SK-N-SH (cell line): ENCODE measurements around the gene KHDC1. TPM values are rescaled to one million over a fixed set of nuclear protein-coding genes. Genes with fewer than 3 reads are reported as not detected.
A peak's percentile ranks its signal among the peaks of the same experiment; 100 is the strongest.
"Not testable (repeated sequence)": the region's sequence is repeated elsewhere in the genome, so short reads cannot be mapped to it uniquely, and the experiment has no call there.

Experiments
- CTCF ChIA-PET: fragments of 300-600, 350-600 bp; formaldehyde crosslinking; extraction: SDS; loops from one replicate; lab custom pipeline; 2021; lab: Yijun Ruan, JAX
- POLR2A ChIA-PET: fragments of 350-600 bp; sonication (Branson Sonifier 250); formaldehyde crosslinking; extraction: SDS; loops from one replicate; lab custom pipeline; 2020; ENCODE audit warnings: antibody characterized with exemption, inconsistent platforms; lab: Yijun Ruan, JAX
- DNase-seq: peaks from one replicate; pipeline ENCODE4 v3.0.0; 2012
- H2AFZ ChIP-seq: fragments of 200-600 bp; sonication (generic); 2 replicates; pipeline ENCODE4 v1.8.1; 2016; ENCODE audit warnings: antibody characterized with exemption, mild to moderate bottlenecking, low read depth
- H3F3A ChIP-seq: fragments of 200-600 bp; sonication (generic); replicated peaks from 2 replicates; pipeline ENCODE3; 2016; ENCODE audit warnings: antibody characterized with exemption, mild to moderate bottlenecking; ENCODE audit not compliant: insufficient read depth
- H3K27ac ChIP-seq, 2 experiments: fragments of 200-500 bp in 1 of 2; fragments of 200-600 bp in 1 of 2; sonication (Bioruptor generic) in 1 of 2; sonication (generic), shearing (Covaris generic) in 1 of 2; 2 replicates each; pipeline versions ENCODE4 v1.5.1 to v1.6.1; 2014 to 2016; ENCODE audit warnings: low read depth in 2 of 2, inconsistent platforms in 1 of 2, low read length in 1 of 2, mild to moderate bottlenecking in 1 of 2, mixed read lengths in 1 of 2
- H3K27me3 ChIP-seq: fragments of 200-600 bp; sonication (generic), shearing (Covaris generic); 2 replicates; pipeline ENCODE4 v1.6.1; 2016; ENCODE audit warnings: mixed run types; ENCODE audit not compliant: insufficient read depth
- H3K36me3 ChIP-seq, 2 experiments: fragments of 200-500 bp in 1 of 2; fragments of 200-600 bp in 1 of 2; sonication (Bioruptor generic) in 1 of 2; sonication (generic) in 1 of 2; replicated peaks in 1 of 2; 2 replicates each; pipeline versions ENCODE3 to v1.5.1; 2014 to 2016; ENCODE audit warnings: low read length in 1 of 2, mild to moderate bottlenecking in 1 of 2; ENCODE audit not compliant: insufficient read depth in 2 of 2, control insufficient read depth in 1 of 2
- H3K4me1 ChIP-seq, 2 experiments: fragments of 200-500 bp in 1 of 2; fragments of 200-600 bp in 1 of 2; sonication (Bioruptor generic) in 1 of 2; sonication (generic), shearing (Covaris generic) in 1 of 2; 2 replicates each; pipeline versions ENCODE4 v1.5.1 to v1.6.1; 2014 to 2016; ENCODE audit warnings: low read depth in 1 of 2, low read length in 1 of 2, mixed run types in 1 of 2; ENCODE audit not compliant: insufficient read depth in 2 of 2, control insufficient read depth in 1 of 2
- H3K4me2 ChIP-seq: fragments of 200-600 bp; sonication (generic), shearing (Covaris generic); 2 replicates; pipeline ENCODE4 v1.6.1; 2017; ENCODE audit warnings: mixed run types
- H3K4me3 ChIP-seq, 2 experiments: fragments of 200-500 bp in 1 of 2; fragments of 200-600 bp in 1 of 2; sonication (Bioruptor generic) in 1 of 2; sonication (generic), shearing (Covaris generic) in 1 of 2; 2 replicates each; pipeline versions ENCODE4 v1.5.1 to v1.8.1; 2014 to 2016; ENCODE audit warnings: low read depth in 2 of 2, inconsistent platforms in 1 of 2, low read length in 1 of 2, mild to moderate bottlenecking in 1 of 2, mixed read lengths in 1 of 2, moderate library complexity in 1 of 2
- H3K79me2 ChIP-seq: fragments of 200-600 bp; sonication (generic); 2 replicates; pipeline ENCODE4 v1.8.1; 2017; ENCODE audit warnings: mild to moderate bottlenecking; ENCODE audit not compliant: insufficient read depth
- H3K9ac ChIP-seq: fragments of 200-600 bp; sonication (generic); 2 replicates; pipeline ENCODE4 v1.6.1; 2017; ENCODE audit warnings: mixed run types
- H3K9me2 ChIP-seq: fragments of 200-600 bp; sonication (generic); 2 replicates; pipeline ENCODE4 v1.6.1; 2017; ENCODE audit warnings: mixed run types
- H3K9me3 ChIP-seq: fragments of 200-600 bp; sonication (generic); 2 replicates; pipeline ENCODE4 v1.6.1; 2017; ENCODE audit warnings: mixed run types, mild to moderate bottlenecking, moderate library complexity
- H4K20me1 ChIP-seq: fragments of 200-600 bp; sonication (generic); 2 replicates; pipeline ENCODE4 v1.6.1; 2017; ENCODE audit warnings: mild to moderate bottlenecking, mixed run types; ENCODE audit not compliant: insufficient read depth
- CHD2 ChIP-seq: fragments of 150-350 bp; IDR thresholded peaks from 2 replicates; pipeline ENCODE4 v1.6.1; 2018; ENCODE audit warnings: low read length; ENCODE audit not compliant: partially characterized antibody
- CTCF ChIP-seq: fragments of 200-600 bp; sonication (generic); IDR thresholded peaks from 2 replicates; pipeline ENCODE4 v1.6.1; 2017; ENCODE audit warnings: antibody characterized with exemption, mild to moderate bottlenecking, moderate library complexity
- ELF1 ChIP-seq: IDR thresholded peaks from 2 replicates; pipeline ENCODE4 v1.4.0; 2012
- EP300 ChIP-seq, 2 experiments: IDR thresholded peaks; 2 replicates each; pipeline versions ENCODE4 v1.4.0 to v1.6.1; 2012; ENCODE audit warnings: borderline replicate concordance in 1 of 2, low read depth in 1 of 2, low read length in 1 of 2
- FOXJ3 ChIP-seq: sonication (generic); formaldehyde crosslinking; IDR thresholded peaks from 2 replicates; pipeline ENCODE4 v1.5.1; 2020; ENCODE audit warnings: mild to moderate bottlenecking, missing genetic modification reagents
- FOXM1 ChIP-seq: IDR thresholded peaks from 2 replicates; pipeline ENCODE4 v1.4.0; 2012; ENCODE audit warnings: low read depth, mild to moderate bottlenecking
- GABPA ChIP-seq: IDR thresholded peaks from 2 replicates; pipeline ENCODE4 v1.4.0; 2012; ENCODE audit warnings: low read depth, mild to moderate bottlenecking
- JUND ChIP-seq: IDR thresholded peaks from 2 replicates; pipeline ENCODE4 v1.4.0; 2012
- MEF2A ChIP-seq: IDR thresholded peaks from 2 replicates; pipeline ENCODE4 v1.4.0; 2012; ENCODE audit warnings: low read depth, borderline replicate concordance
- NFIC ChIP-seq: IDR thresholded peaks from 2 replicates; pipeline ENCODE4 v1.4.0; 2012; ENCODE audit warnings: borderline replicate concordance
- PBX3 ChIP-seq: IDR thresholded peaks from 2 replicates; pipeline ENCODE4; 2012
- POLR2AphosphoS5 ChIP-seq: IDR thresholded peaks from 2 replicates; pipeline ENCODE4 v1.6.1; 2012; ENCODE audit warnings: low read depth, low read length
- RAD21 ChIP-seq: IDR thresholded peaks from 2 replicates; pipeline ENCODE4 v1.6.1; 2012; ENCODE audit warnings: mild to moderate bottlenecking, low read length
- RCOR1 ChIP-seq: fragments of 150-350 bp; IDR thresholded peaks from 2 replicates; pipeline ENCODE4 v1.6.1; 2017; ENCODE audit warnings: antibody characterized with exemption, low read length
- RXRA ChIP-seq: IDR thresholded peaks from 2 replicates; pipeline ENCODE4 v1.4.0; 2012; ENCODE audit warnings: low read depth, mild to moderate bottlenecking, borderline replicate concordance
- SMC3 ChIP-seq: IDR thresholded peaks from 2 replicates; pipeline ENCODE4 v1.6.1; 2012; ENCODE audit warnings: low read depth, low read length, improper control_type of control experiment
- TEAD4 ChIP-seq: IDR thresholded peaks from 2 replicates; pipeline ENCODE4 v1.4.0; 2012; ENCODE audit warnings: mild to moderate bottlenecking, borderline replicate concordance; ENCODE audit not compliant: insufficient read depth
- YY1 ChIP-seq: IDR thresholded peaks from 2 replicates; pipeline ENCODE4 v1.4.0; 2012; ENCODE audit warnings: low read depth, mild to moderate bottlenecking
- WGBS: methylation state at CpG from one replicate; pipeline ENCODE4 v1.1.6; 2017; ENCODE audit warnings: low lambda C conversion rate; 5-methylcytosine and 5-hydroxymethylcytosine counted together
- polyA plus RNA-seq, 3 experiments: library from polyadenylated mRNA; depleted of rRNA; stranded (reverse); fragments of >200 nt; gene quantifications; 2 replicates each; pipeline ENCODE4 v1.2.3, GENCODE V29; 2012
- TF ChIP-seq, protein P1 (sequence below): fragments of 150-350 bp; IDR thresholded peaks from 2 replicates; pipeline ENCODE4 v1.6.1; 2017; ENCODE audit warnings: antibody characterized with exemption, low read length, low read depth, borderline replicate concordance

The KHDC1 gene
- polyA plus RNA-seq, 1 of the 3 experiments (the other 2 are of a cell fraction), result 6.0 TPM

DNA sequence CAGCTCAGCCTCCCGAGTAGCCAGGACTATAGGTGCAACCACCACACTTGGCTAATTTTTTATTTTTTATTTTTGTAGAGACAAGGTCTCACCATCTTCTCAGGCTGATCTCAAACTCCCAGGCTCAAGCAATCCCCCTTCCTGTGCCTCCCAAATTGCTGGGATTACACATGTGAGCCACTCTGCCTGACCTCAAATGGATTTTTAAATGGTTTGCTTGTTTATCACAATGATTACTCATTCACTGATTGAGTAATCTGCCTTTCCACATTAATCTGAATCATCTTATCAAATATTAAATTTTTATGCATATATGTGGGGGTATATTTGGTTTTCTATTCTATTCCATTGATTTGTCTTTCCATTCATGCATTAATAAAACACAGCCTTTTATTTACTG is 28.3 kb downstream of the KHDC1 start (continued):
- TF ChIP-seq JUND (peak; percentile 25; the same call in 1 of the 2 replicates), EP300 (IDR thresholded peaks at IDR 0.05; ENCODE audit: borderline replicate concordance in 1 of 2, low read depth in 1 of 2, low read length in 1 of 2) (peak in 1 of 2 experiments; percentile 47; a peak in 1 of 4 replicates), ELF1 (no peak), PBX3 (peak; percentile 42; the same call in 1 of the 2 replicates), TEAD4 (no peak), FOXM1 (no peak), RCOR1 (no peak), RAD21 (no peak), POLR2AphosphoS5 (no peak), SMC3 (no peak)

GRCh38 chr6:73233971-73234370 is 29.0 kb downstream of the KHDC1 start:
- H3K79me2 ChIP-seq, CTCF ChIA-PET, POLR2A ChIA-PET, DNase-seq, H3K4me3 ChIP-seq, H3K27me3 ChIP-seq, H3K9me2 ChIP-seq, H4K20me1 ChIP-seq, H3K36me3 ChIP-seq, H3K9ac ChIP-seq, H3K9me3 ChIP-seq: not testable (repeated sequence)
- WGBS, result 6% methylated on average over 3 of the region's 3 CpGs
- Histone ChIP-seq H3K4me1 (peaks cover 0 to 16% of the 10 kb centered on the region in 2 experiments; a peak in 1 of 4 replicates), H3K27ac (peak overlapping the region in 1 of 2 experiments; percentile 39; a peak in 2 of 4 replicates), H2AFZ (0 out of 2 replicates have a peak overlapping the region, but pooled peaks have one; percentile 56), H3K4me2 (peak overlapping the region; percentile 43; the same call in 1 of the 2 replicates), H3F3A (peaks cover 10% of the 10 kb centered on the region)
- TF ChIP-seq TEAD4 (0 out of 2 replicates have a peak, but pooled peaks have one; percentile 18), NFIC (0 out of 2 replicates have a peak, but pooled peaks have one; percentile 18)

DNA sequence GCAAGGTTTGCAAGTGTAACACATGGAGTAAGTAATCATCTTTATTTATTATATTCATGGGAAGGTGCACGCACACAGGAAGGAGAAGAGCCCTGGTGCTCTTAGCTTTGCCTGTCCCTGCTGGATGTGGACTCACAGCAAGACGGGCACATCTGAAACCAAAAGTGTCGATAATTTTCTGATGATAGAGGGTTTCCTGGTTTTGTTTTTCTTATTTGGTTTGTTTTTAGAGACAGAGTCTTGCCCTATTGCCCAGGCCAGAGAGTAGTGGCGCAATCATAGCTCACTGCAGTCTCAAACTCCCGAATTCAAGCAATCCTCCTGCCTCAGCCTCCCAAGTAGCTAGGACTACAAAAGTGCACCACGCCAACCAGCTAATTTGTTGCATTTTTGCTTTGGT is 29.9 kb downstream of the KHDC1 start:
- TF ChIP-seq SMC3 (no peak), CHD2 (no peak), YY1 (no peak), MEF2A (no peak), FOXJ3 (CRISPR knock-in tag) (no peak), RAD21 (no peak), CTCF (no peak), GABPA (no peak), RXRA (no peak)
- TF ChIP-seq, protein P1, sequence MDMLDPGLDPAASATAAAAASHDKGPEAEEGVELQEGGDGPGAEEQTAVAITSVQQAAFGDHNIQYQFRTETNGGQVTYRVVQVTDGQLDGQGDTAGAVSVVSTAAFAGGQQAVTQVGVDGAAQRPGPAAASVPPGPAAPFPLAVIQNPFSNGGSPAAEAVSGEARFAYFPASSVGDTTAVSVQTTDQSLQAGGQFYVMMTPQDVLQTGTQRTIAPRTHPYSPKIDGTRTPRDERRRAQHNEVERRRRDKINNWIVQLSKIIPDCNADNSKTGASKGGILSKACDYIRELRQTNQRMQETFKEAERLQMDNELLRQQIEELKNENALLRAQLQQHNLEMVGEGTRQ, result no peak
- TF ChIP-seq, all 33 proteins: peak for 0
- Histone ChIP-seq H3K9ac (no peak overlapping the region), H3K27me3 (no peaks in the 10 kb centered on the region), H3K27ac (no peak overlapping the region), H3K4me1 (peaks cover 0 to 16% of the 10 kb centered on the region in 2 experiments; a peak in 1 of 4 replicates), H4K20me1 (no peaks in the 10 kb centered on the region), H3F3A (peaks cover 10% of the 10 kb centered on the region), H3K9me3 (no peaks in the 10 kb centered on the region), H3K9me2 (no peaks in the 10 kb centered on the region), H2AFZ (no peak overlapping the region), H3K79me2 (no peaks in the 10 kb centered on the region), H3K4me2 (no peak overlapping the region), H3K4me3 (no peak overlapping the region), H3K36me3 (no peaks in the 10 kb centered on the region)
- no peak for DNase-seq
- WGBS, result 93% methylated on average over 6 of the region's 6 CpGs
- ChIA-PET POLR2A (no interaction called here), CTCF (no interaction called here)
